ENCODE results near the gene KRTAP20-4.

Gene KRTAP20-4

DNA sequence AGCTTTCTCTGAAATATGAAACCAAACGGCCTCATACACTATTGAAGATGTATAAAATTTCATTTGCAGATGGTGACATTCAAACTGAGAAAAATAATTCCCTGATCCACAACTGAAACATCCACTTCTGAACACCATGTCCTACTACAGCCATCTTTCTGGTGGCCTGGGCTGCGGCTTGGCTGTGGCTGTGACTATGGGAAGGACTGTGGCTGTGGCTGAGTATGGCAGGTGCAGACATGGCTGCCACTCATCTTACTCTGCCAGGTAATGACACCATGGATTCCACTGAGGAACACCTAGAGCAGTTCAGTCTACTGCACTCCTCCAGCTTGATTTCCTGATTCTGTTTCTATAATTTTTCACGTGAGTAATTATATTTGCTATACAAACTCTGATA, at the start of gene KRTAP20-4:
Gene KRTAP20-4, plus strand, starts transcription at position 106 of the 400 bp plus-strand sequence.
- DNase-seq (ENCODE audit: extremely low read depth, low read depth) = no peak
- TF ChIP-seq, protein P1, sequence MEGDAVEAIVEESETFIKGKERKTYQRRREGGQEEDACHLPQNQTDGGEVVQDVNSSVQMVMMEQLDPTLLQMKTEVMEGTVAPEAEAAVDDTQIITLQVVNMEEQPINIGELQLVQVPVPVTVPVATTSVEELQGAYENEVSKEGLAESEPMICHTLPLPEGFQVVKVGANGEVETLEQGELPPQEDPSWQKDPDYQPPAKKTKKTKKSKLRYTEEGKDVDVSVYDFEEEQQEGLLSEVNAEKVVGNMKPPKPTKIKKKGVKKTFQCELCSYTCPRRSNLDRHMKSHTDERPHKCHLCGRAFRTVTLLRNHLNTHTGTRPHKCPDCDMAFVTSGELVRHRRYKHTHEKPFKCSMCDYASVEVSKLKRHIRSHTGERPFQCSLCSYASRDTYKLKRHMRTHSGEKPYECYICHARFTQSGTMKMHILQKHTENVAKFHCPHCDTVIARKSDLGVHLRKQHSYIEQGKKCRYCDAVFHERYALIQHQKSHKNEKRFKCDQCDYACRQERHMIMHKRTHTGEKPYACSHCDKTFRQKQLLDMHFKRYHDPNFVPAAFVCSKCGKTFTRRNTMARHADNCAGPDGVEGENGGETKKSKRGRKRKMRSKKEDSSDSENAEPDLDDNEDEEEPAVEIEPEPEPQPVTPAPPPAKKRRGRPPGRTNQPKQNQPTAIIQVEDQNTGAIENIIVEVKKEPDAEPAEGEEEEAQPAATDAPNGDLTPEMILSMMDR (IDR thresholded peaks at IDR 0.05; ENCODE audit: low read depth, low read length, missing control alignments) = no peak
- no peak within 1 kb of the TSS for H3K4me3 ChIP-seq (replicated peaks; ENCODE audit: low read depth, low read length)

DNA sequence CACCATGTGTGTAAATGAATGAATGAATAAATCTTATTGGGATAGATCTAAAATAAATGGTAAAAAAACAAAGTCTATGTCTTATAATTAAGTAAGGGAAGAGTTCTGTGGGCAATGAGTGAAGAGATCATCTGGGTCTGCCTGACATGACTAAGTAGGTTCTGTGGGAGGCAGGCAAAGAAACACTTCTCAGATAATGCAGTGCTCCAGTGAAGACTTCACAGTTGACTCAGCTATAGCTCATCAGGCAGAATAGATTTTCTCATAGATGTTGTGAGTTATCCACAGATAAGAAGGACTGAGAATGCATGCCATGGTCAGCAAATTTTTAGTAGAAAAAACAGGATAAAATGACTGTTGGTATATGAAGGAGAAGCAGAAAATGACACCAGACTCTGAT, 42.7 kb upstream of the KRTAP20-4 start:
- H3K4me3 ChIP-seq (replicated peaks; ENCODE audit: low read depth, low read length) = no peak overlapping the region
- DNase-seq (ENCODE audit: extremely low read depth, low read depth) = no peak
- TF ChIP-seq, protein P1 (IDR thresholded peaks at IDR 0.05; ENCODE audit: low read depth, low read length, missing control alignments) = no peak

DNA sequence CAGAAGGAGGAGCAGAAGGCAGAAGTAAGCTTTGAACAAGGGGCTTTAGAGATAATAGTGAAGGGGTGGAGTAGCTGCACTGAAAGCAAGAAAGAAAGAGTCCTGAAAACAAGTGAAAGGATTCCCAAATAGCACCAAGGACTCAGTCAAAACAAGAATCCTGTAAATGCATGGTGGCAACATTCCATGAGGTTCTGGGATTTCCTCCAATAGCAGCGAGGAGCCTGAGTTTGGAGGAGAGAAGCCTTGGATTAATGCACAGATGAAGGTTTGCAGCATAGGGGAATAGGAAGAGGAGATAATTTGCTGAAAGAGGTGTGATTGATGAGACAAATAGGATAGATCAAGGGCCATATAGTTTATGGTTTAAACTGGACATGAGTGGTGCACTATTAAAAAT, 41.1 kb upstream of the KRTAP20-4 start:
- DNase-seq (ENCODE audit: extremely low read depth, low read depth) = no peak
- no peak overlapping the region for H3K4me3 ChIP-seq (replicated peaks; ENCODE audit: low read depth, low read length)
- TF ChIP-seq, protein P1 (IDR thresholded peaks at IDR 0.05; ENCODE audit: low read depth, low read length, missing control alignments) = no peak

DNA sequence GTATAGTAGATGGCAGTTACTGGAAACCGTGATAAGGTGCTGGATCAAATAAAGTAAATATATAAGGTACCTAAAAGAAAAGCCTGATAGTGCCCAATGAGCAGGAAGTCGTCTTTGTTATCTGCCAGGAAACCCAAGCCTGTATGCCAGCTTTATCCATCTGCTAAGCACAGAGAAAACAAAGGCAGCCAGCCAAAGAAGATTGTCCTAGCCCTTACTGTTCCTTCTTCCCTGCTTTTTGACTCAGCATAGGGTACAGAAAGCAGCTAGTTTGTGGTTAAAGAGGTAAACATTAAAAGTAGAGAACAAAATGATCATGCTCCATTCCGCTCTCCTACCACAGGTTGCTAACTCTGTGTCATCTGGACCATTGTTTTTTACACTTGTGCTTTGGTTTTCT, 40.3 kb upstream of the KRTAP20-4 start:
- no peak overlapping the region for H3K4me3 ChIP-seq (replicated peaks; ENCODE audit: low read depth, low read length)
- TF ChIP-seq, protein P1 (IDR thresholded peaks at IDR 0.05; ENCODE audit: low read depth, low read length, missing control alignments) = no peak
- no peak for DNase-seq (ENCODE audit: extremely low read depth, low read depth)

DNA sequence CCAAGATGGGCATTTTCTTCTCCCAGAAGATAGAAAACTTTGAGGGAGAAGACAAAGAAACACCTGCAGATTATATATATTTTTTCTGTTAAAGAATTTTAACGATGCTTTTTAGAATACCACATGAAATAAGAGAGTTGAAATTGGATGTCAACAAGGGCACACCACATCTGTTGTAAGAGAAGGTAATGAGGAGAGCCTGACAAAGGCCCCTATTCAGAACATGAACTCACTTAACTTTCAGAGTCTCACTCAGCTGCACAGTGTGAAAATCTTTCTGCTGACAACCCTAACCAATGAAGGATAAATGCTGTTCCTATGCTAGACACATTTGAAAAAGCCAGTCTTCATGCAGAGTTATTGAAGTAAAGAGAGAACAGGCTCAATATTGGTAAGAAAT, 37.6 kb upstream of the KRTAP20-4 start:
- DNase-seq (ENCODE audit: extremely low read depth, low read depth) = no peak
- H3K4me3 ChIP-seq (replicated peaks; ENCODE audit: low read depth, low read length) = no peak overlapping the region
- TF ChIP-seq, protein P1 (IDR thresholded peaks at IDR 0.05; ENCODE audit: low read depth, low read length, missing control alignments) = no peak

DNA sequence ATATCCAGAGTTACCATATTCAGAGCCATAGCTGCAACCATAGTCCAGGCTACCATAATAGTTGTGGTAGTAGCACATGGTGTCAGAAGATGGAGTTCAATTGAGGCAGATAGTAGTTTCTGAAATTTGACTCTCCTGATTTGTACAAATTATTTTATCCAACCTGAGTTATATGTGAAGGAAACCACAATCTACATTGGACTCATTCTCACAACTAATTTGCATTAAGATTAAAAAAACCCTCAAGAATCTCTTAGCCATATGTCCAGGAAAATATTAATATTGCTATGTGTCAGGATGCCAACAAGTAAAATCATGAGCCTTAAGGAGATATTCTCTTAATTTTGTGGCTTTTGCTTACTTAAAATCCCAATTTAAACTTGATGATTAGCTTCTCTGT, 30.1 kb upstream of the KRTAP20-4 start, which contains the start of gene KRTAP22-2:
Gene KRTAP22-2, minus strand, starts transcription at position 101 of the 400 bp plus-strand sequence.
- no peak within 1 kb of the TSS for H3K4me3 ChIP-seq (replicated peaks; ENCODE audit: low read depth, low read length)
- no peak for DNase-seq (ENCODE audit: extremely low read depth, low read depth)
- TF ChIP-seq, protein P1 (IDR thresholded peaks at IDR 0.05; ENCODE audit: low read depth, low read length, missing control alignments) = no peak

DNA sequence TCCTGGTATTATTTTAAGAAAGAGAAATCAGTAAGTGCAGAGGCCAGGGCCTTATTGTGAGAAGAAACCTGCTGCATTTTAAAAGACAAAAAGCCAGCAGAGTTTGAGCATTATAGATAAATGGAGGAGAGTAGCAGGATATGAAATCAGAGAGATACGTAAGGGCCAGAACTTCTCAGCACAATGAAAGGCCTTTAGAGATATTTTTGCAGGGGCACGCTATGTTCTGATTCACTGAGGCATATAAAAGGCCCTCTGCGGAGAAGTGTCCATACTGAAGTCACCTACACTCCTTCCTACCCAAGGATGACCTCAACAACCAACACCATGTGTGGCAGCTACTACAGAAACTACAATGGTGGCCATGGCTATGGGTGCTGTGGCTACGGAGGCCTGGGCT, 28.3 kb upstream of the KRTAP20-4 start, which contains the start of gene KRTAP6-3:
Gene KRTAP6-3, plus strand, starts transcription at position 301 of the 400 bp plus-strand sequence. Its CDS starts 6 bp downstream, at position 307.
- no peak for DNase-seq (ENCODE audit: extremely low read depth, low read depth)
- H3K4me3 ChIP-seq (replicated peaks; ENCODE audit: low read depth, low read length) = no peak within 1 kb of the TSS
- TF ChIP-seq, protein P1 (IDR thresholded peaks at IDR 0.05; ENCODE audit: low read depth, low read length, missing control alignments) = no peak

All from HFF-Myc (cell line).